Bronchial epithelial cell (primary cell): Measurements from ENCODE around the gene B3GAT1. TPM values are rescaled to one million over a fixed set of nuclear protein-coding genes. Genes with fewer than 3 reads are reported as not detected.

Experiments
- DNase-seq: peaks from one replicate; pipeline ENCODE4 v3.0.0-alpha.2; 2010; ENCODE audit warnings: low read depth
- FAIRE-seq: peaks from 2 replicates; lab custom pipeline; 2011; peaks lifted over from hg19 to GRCh38; lab: Jason Lieb, UNC
- H3K27me3 ChIP-seq: 2 replicates; pipeline ENCODE4 v1.5.1; 2011; ENCODE audit warnings: low read length; ENCODE audit not compliant: control insufficient read depth, insufficient read depth
- H3K36me3 ChIP-seq: 2 replicates; pipeline ENCODE4 v1.5.1; 2011; ENCODE audit warnings: low read length; ENCODE audit not compliant: control insufficient read depth, insufficient read depth
- H3K4me3 ChIP-seq: 2 replicates; pipeline ENCODE4 v1.5.1; 2011; ENCODE audit warnings: mild to moderate bottlenecking, low read depth, low read length, control low read depth
- CTCF ChIP-seq: IDR thresholded peaks from 2 replicates; pipeline ENCODE4 v1.5.1; 2011; ENCODE audit warnings: mild to moderate bottlenecking, moderate library complexity, low read length, control low read depth, inconsistent platforms; ENCODE audit not compliant: insufficient read depth, severe bottlenecking
- total RNA-seq: library from RNA; depleted of rRNA; stranded (reverse); fragments of >200 nt; gene quantifications from 2 replicates; pipeline ENCODE4 v1.2.1, GENCODE V29; 2014

B3GAT1 gene
- total RNA-seq, 1 donor from 2014 or later: under 0.01 TPM

- H3K27me3 ChIP-seq: no peaks in the 10 kb centered on the region
- H3K4me3 ChIP-seq: no peak overlapping the region
- DNase-seq (no peak), FAIRE-seq (no peak)
- no peak for TF ChIP-seq CTCF
- H3K36me3 ChIP-seq: no peaks in the 10 kb centered on the region
Measured at GRCh38 chr11:134374171-134374570, 37.9 kb downstream of the B3GAT1 start.

- Histone ChIP-seq H3K36me3 (no peaks in the 10 kb centered on the region), H3K27me3 (no peaks in the 10 kb centered on the region), H3K4me3 (no peak overlapping the region)
- FAIRE-seq: no peak
- no peak for DNase-seq
- TF ChIP-seq CTCF: no peak
Measured at GRCh38 chr11:134373591-134374052, 38.4 kb downstream of the B3GAT1 start.

GRCh38 chr11:134372961-134373360 is 39.1 kb downstream of the B3GAT1 start:
- no peaks in the 10 kb centered on the region for H3K27me3 ChIP-seq
- no peak overlapping the region for H3K4me3 ChIP-seq
- no peak for DNase-seq
- no peaks in the 10 kb centered on the region for H3K36me3 ChIP-seq
- FAIRE-seq: no peak
- TF ChIP-seq CTCF: no peak

GRCh38 chr11:134372536-134372935 is 39.5 kb downstream of the B3GAT1 start:
- Histone ChIP-seq H3K27me3 (no peaks in the 10 kb centered on the region), H3K4me3 (no peak overlapping the region), H3K36me3 (no peaks in the 10 kb centered on the region)
- no peak for FAIRE-seq
- TF ChIP-seq CTCF: no peak
- no peak for DNase-seq

- no peak overlapping the region for H3K4me3 ChIP-seq
- no peak for FAIRE-seq
- TF ChIP-seq CTCF: no peak
- no peaks in the 10 kb centered on the region for H3K36me3 ChIP-seq
- H3K27me3 ChIP-seq: no peaks in the 10 kb centered on the region
- no peak for DNase-seq
Measured at GRCh38 chr11:134371436-134372185, 40.4 kb downstream of the B3GAT1 start.
